Mucosa of descending colon (tissue), 3 donors: Measurements from ENCODE around the gene GRIK5. TPM values are rescaled to one million over a fixed set of nuclear protein-coding genes. Genes with fewer than 3 reads are reported as not detected.

ENCODE experiments used
- ATAC-seq: fragments of 200-7000 bp; cut with Tn5 transposase; one replicate; pipeline ENCODE4 v1.9.1; 2020; ENCODE audit warnings: mild to moderate bottlenecking, moderate library complexity
- DNase-seq, 3 donors: peaks; one replicate each; pipeline ENCODE4 v3.0.0-alpha.2; 2020
- H3K36me3 ChIP-seq: fragments of 200-600 bp; one replicate; pipeline ENCODE4 v1.8.0; 2021; ENCODE audit warnings: low read depth, mild to moderate bottlenecking
- H3K4me1 ChIP-seq: fragments of 200-600 bp; one replicate; pipeline ENCODE4 v1.8.0; 2021; ENCODE audit warnings: low read depth, mild to moderate bottlenecking
- H3K4me3 ChIP-seq: fragments of 200-600 bp; one replicate; pipeline ENCODE4 v1.8.0; 2021; ENCODE audit warnings: mild to moderate bottlenecking
- H3K9me3 ChIP-seq: fragments of 200-600 bp; one replicate; pipeline ENCODE4 v1.8.0; 2021; ENCODE audit warnings: mild to moderate bottlenecking
- intact Hi-C, 2 donors: fragments of 100-400 bp; cut with DNase I in 1 of 2; cut with micrococcal nuclease in 1 of 2; formaldehyde crosslinking; loops; one replicate each; pipeline versions ENCODE4 v1.11.0 to v1.11.1; 2022; cut with DNase I, micrococcal nuclease
- total RNA-seq, 3 donors: library from RNA; stranded (reverse); fragmentation: NEBNext Ultra II Directional in 2 of 3; extraction: Animal tissue kit (Norgen Biotek cat#: 25700) in 2 of 3; gene quantifications; one replicate each; pipeline versions ENCODE4 v1.2.1 to v1.2.4, GENCODE V29; 2021 to 2023
- TF ChIP-seq, protein P1 (sequence below): fragments of 200-600 bp; IDR thresholded peaks from one replicate; pipeline ENCODE4 v1.8.0; 2022; ENCODE audit warnings: antibody characterized with exemption, mild to moderate bottlenecking
- donor health status: DM: no; HTN: no; CAD: no; lungs with moderate emphysema.
- donor health status: DM: no; HTN: no; CAD: no.
- donor health status: DM: no; HTN: yes; CAD: no.

GRIK5 gene
- total RNA-seq, 3 donors from 2014 or later, result 0.67 to 25.8 (median 2.0) TPM

DNA sequence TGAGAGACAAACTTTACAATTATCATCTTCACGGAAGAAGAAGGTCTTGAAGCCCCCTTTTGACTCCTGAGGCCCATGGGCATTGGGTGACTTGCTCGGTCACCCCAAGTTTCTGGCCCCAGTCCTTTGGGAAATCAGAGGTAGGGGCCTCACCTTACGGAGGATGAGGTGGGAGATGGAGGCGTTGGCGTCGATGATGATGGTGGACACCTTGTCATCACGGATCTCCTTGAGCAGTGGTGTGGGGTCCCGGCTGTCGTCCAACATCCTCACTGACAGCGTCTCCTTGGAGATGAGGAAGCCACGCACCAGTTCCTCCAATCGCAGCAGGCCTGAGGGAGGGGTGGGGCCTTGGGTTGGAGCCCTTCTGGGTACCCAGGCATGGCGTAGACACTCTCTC is 10.8 kb downstream of the GRIK5 start:
- intact Hi-C loops, result no loop called here
- H3K9me3 ChIP-seq, result no peaks in the 10 kb centered on the region
- DNase-seq (no peak), ATAC-seq (no peak)
- no peaks in the 10 kb centered on the region for H3K4me1 ChIP-seq
- no peak overlapping the region for H3K4me3 ChIP-seq
- TF ChIP-seq, protein P1, sequence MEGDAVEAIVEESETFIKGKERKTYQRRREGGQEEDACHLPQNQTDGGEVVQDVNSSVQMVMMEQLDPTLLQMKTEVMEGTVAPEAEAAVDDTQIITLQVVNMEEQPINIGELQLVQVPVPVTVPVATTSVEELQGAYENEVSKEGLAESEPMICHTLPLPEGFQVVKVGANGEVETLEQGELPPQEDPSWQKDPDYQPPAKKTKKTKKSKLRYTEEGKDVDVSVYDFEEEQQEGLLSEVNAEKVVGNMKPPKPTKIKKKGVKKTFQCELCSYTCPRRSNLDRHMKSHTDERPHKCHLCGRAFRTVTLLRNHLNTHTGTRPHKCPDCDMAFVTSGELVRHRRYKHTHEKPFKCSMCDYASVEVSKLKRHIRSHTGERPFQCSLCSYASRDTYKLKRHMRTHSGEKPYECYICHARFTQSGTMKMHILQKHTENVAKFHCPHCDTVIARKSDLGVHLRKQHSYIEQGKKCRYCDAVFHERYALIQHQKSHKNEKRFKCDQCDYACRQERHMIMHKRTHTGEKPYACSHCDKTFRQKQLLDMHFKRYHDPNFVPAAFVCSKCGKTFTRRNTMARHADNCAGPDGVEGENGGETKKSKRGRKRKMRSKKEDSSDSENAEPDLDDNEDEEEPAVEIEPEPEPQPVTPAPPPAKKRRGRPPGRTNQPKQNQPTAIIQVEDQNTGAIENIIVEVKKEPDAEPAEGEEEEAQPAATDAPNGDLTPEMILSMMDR, result no peak
- H3K36me3 ChIP-seq, result no peaks in the 10 kb centered on the region

DNA sequence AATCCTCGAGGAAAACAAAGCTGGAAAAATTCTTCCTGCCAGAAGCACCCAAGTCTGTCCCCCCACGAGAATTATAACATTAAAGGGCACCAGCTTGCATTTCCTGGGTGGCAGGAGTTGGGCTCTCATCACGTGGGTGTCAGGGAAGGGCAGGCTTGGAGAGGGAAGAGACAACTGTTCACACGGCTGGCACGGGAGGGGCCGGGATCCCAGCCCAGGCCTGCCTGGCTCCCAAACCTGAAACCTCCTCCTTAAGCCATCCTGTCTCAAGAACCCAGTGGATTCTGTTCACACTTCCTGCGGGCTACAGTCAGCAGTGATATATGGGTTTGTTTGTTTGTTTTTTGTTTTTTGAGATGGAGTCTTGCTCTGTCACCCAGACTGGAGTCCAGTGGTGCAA is 12.2 kb downstream of the GRIK5 start:
- Histone ChIP-seq H3K9me3 (no peaks in the 10 kb centered on the region), H3K4me1 (no peaks in the 10 kb centered on the region), H3K4me3 (no peak overlapping the region), H3K36me3 (no peaks in the 10 kb centered on the region)
- DNase-seq (no peak), ATAC-seq (no peak)
- intact Hi-C loops, result no loop called here
- TF ChIP-seq, protein P1, result no peak

DNA sequence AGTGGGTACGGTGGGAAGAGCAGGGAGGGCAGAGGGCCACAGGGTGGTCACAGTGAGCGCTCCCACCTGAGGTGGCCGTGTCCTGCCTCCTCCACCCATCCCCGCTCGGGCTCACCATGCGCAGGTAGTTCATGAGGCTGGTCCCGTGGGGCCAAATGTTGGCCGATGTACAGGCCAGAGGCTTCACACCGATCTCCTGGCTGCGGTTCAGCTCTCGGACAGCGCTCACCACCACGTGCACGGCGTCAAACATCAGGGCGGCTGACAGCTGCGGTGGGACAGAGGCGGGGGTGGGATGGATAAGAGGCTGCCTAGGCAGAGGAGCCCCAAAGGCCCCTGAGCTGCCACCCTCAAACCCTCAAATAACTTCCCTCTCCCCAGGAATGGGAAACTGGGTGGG is 15.8 kb downstream of the GRIK5 start:
- DNase-seq (no peak), ATAC-seq (no peak)
- Histone ChIP-seq H3K4me1 (peaks cover 7% of the 10 kb centered on the region), H3K36me3 (no peaks in the 10 kb centered on the region), H3K4me3 (no peak overlapping the region), H3K9me3 (no peaks in the 10 kb centered on the region)
- intact Hi-C loops, result no loop called here
- TF ChIP-seq, protein P1, result no peak

DNA sequence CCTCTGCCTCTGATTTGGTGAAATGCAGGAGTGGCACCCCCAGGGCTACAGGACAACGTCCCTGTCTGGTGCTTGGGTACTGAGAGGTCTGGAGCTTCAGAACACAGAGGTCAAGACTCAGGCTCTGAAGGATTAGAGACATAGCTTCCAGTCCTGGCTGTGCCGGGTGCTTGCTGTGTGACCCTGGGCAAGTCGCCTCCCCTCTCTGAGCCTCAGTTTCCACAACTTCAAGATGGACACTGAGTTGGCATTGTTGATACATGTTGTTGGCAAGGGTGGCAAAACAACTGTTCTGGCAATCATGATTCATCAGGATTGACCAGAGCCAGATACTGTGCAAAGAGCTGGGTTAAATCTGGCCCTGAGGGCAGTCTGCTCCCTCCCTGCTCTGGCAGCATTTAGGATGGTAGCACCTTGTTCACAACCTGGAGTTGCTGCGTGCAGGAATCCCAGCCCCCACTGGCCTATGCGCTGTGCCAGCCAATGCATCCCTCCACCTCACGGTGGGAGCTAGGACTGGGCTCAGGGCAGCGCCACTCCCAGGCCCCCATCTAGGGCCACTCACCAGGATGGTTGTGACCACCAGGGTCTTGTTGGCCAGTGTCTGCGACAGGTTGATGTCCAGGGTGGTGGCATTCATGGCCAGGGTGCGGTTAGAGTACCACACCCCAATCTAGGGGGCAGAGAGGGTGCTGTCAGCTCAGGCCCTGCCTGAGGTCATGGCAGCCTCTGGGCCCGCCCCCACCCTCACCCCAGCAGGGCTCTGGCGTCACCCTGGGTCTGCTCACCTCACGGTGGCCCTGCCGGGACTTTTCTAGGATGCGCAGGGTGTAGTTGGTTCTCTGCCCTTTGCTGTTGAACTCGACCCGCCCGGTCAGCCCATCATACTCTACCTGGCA is 16.7 kb downstream of the GRIK5 start:
- Histone ChIP-seq H3K36me3 (no peaks in the 10 kb centered on the region), H3K9me3 (no peaks in the 10 kb centered on the region), H3K4me1 (peaks cover 7% of the 10 kb centered on the region), H3K4me3 (no peak overlapping the region)
- intact Hi-C loops, result no loop called here
- DNase-seq, result no peak
- no peak for ATAC-seq
- TF ChIP-seq, protein P1, result no peak

DNA sequence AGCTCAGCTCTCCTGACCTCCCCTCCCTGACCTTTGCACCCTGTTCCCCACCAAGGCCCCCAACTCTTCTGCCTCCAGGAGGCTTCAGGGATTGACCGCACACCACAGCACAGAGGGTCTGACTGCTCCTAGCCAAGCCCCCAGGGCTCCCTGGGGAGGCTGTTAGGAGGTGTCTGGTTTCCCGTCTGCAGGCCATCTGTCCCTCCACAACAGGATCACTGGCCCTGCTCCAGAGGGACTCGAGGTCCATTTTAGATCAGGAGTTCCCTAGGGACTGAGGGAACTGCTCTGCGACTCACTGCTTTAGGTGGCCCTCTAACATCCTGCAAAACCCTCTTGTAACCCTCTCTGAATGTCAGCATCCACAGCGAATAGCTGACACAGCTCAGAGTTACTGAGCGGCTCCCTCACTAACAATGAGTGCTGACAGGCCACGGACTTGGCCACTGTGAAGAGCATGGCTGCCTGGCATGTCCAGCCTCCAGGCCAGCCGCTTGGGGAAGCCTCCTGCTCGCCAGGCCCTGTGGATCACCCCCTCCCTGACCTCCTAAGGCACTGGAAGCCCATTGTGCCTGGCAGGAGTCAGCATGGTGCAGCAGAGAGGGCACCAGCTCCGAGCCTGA is 17.7 kb downstream of the GRIK5 start:
- TF ChIP-seq, protein P1, result no peak
- Histone ChIP-seq H3K4me3 (no peak overlapping the region), H3K9me3 (no peaks in the 10 kb centered on the region), H3K4me1 (peaks cover 7% of the 10 kb centered on the region), H3K36me3 (no peaks in the 10 kb centered on the region)
- DNase-seq, result no peak
- ATAC-seq, result no peak
- intact Hi-C loops, result no loop called here
